NCI-H1930 (cell line): Measurements from ENCODE around the gene SDF2L1.
"Not testable (repeated sequence)": the region's sequence is repeated elsewhere in the genome, so short reads cannot be mapped to it uniquely, and the experiment has no call there.

Source experiments
- DNase-seq, 2 experiments: peaks; one replicate each; lab custom pipeline; 2025; lab: John Stamatoyannopoulos, UW

The SDF2L1 gene

DNA sequence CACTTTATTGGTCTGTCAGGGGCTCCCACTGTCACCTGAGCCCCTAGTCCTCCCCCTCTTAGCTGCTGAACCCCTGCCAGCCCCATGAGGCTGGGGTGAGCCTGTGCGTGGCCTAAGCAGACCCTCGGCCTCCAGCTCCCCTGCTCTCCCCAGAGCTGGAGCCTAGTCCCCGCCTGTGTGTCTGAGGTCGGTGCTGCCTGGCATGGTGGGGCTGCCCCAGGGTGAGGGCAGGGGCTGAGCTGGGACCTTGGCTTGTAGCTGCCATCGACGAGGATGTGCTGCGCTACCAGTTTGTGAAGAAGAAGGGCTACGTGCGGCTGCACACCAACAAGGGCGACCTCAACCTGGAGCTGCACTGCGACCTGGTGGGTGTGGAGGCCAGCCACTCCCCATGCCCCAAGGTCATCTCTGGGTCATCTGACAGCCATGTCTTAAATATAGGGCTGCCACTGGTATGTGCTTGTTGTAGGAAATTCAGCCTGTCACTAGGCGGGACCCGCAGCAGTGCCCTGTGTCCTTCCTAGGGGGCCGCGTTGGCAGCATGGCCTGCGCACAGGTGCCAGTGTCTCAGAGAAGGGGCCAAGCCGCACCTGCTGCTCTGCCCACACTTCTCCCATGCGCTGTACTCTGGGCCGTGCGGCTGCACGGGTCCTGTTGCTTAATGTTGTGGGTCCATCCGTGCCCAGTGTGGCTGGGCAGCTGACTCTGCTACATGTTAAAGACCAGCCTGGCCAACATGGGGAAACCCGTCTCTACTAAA lies 44.7 kb downstream of the SDF2L1 start:
- DNase-seq = no peak

DNA sequence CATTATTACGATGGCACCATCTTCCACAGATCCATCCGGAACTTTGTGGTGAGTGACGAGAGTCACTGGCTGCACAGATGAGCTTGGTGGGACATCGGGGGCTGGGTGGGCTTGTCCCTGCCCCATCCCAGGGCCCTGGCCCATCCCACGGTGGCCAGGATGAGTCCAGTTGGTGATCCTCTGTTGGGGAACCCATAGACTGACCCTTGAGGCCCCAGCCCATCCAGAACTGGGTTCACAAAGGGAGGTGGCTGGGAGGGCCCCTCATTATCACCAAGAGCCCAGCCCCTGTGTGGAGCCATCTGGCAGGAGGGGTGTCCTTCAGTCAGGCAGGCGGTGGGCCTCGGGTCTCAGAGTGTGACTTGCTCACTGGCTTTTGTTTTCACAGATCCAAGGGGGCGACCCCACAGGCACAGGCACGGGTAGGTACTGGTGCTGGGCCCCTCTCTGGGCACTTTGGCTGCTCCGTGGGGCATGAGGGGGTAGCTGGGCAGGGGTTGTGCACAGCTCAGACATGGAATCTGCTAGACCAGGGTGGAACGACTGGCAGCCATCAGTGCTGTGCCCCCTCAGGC lies 45.7 kb downstream of the SDF2L1 start:
- no peak for DNase-seq

DNA sequence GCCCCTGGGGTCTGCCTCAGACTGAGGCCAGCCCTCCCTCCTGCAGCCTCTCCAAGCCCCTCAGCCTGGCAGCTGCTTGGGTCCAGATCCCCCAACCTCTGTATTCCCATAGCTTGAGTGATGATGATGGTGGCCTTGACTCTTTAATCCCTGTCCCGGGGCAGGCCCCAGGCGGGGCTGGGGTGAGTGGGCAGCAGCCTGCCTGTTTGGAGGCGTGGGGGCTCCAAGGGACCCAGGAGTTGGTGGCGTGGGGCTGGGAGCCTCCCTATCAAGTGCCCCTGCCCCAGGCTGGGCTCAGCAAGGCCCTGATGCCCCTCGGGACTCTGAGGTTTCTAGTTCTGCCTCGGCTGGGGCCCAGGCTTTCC lies 46.2 kb downstream of the SDF2L1 start:
- no peak for DNase-seq

DNA sequence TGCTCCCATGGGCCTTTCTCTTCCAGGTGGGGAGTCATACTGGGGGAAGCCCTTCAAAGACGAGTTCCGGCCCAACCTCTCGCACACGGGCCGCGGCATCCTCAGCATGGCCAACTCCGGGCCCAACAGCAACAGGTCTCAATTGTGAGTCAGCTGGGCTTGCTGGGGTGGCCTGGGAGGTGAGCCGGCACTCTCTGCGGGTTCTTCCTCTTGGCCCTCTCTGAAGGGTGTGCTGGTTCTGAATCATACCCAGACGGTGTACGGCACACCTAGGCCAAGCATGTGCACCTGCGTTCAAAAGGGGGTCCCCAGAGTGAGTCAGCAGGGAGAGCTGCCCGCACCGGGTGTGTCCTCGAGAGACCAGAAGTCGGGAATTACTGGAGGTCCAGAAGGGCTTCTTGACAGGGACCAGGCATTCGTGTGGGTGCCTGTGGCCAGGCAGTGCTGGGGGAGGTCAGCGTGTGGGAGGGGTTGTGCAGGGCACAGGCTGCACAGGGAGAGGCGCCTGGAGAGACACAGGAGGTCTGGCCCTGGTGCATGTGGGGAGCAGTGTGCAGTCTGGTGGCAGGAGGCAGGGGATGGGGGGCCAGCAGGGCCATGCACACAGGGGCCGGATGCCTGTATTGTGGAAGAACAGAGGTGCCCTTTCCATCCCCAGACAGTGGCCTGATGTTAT lies 46.7 kb downstream of the SDF2L1 start:
- no peak for DNase-seq

DNA sequence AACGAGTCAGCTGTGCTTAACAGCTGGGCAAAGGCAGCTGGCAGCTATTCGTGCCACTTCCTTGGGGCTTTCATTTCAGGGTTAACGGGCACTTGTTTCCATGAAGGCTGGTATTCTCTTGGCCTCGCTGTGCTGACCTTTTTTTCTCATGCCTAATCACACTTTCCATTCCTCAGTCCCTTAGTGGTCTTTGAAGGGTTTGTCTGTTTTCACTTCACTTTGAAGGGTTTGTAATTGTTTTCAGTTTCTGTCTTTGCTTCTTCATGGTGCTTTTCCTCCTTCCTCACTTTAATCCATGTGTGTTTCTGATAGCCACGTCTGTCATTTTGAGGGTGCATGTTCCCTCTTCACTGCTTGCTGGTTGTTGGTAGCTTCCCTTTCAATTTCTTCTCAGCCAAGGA lies 48.3 kb downstream of the SDF2L1 start:
- DNase-seq = no peak

DNA sequence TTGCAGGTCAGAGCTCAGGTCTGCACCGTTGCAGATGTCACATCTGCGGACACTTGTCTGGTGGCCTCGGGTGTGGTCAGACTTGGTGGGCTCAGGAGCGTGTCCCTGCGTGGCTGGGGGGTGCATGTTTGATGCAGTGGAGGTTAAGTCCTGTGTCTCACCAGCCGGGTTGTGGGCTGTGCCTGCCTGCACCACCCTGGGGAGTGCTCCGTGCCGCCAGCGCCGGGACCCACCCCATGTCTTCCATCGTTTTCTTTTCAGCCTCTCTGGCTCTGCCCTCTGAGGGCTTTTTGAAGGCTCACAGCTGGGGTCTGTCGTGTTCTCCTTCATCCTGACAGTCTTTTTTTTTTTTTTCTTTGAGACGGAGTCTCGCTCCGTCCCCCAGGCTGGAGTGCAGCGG lies 49.7 kb downstream of the SDF2L1 start:
- DNase-seq = no peak

DNA sequence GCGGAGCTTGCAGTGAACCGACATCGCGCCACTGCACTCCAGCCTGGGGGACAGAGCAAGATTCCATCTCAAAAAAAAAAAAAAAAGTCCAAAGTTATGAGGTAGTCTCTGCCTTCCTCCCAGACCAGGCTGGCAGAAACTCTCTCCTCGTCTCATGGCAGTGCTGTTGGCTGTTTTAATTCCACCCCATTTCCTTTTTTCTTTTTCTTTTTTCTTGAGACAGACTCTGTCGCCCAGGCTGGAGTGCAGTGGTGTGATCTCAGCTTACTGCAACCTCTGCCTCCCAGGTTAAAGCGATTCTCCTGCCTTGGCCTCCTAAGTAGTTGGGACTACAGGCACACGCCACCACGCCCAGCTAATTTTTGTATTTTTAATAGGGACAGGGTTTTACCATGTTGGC lies 50.8 kb downstream of the SDF2L1 start:
- not testable (repeated sequence) for DNase-seq

DNA sequence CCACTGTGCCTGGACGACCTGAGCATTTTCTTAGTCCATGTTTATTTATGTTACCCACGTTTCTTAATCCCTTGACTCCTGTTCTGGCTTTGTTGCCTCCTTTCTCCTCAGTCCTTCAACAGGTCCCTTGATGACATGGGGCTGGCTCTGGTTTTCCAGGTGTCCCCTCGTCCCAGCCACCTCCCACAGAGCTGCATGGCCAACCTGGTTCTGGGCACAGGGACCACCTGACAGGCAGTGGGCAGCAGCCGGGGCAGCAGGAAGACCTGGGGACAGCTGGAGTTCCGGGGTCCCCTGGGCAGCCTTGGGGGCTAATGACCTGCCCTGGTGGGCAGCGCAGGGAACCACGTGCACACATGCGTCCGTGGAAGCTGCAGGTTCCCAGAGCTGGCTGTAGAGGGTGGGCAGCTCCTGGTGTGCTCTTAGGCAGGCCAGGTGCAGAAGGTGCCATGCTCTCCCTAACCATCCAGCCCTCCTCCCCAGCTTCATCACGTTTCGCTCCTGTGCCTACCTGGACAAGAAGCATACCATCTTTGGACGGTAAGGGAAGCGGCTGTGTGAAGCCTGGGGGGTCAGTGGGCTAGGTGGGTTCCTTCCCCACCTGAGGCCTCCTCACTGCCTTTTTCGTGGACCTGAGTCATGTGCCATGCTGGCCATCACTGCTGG lies 51.4 kb downstream of the SDF2L1 start:
- no peak for DNase-seq
